GM23338 (cell line): ENCODE data around the gene MRGPRE. TPM values are rescaled to one million over a fixed set of nuclear protein-coding genes. Genes with fewer than 3 reads are reported as not detected.

ENCODE experiments used
- ATAC-seq: fragments of 200-7000 bp; cut with Tn5 transposase; 3 replicates; pipeline ENCODE4 v1.9.1; 2020
- DNase-seq: peaks from one replicate; pipeline ENCODE4 v3.0.0-alpha.2; 2015; ENCODE audit warnings: low spot score
- H2AFZ ChIP-seq: fragments of 200-600 bp; sonication (generic); 2 replicates; pipeline ENCODE4 v1.8.0; 2016; ENCODE audit warnings: antibody characterized with exemption, mild to moderate bottlenecking, moderate library complexity
- H3F3A ChIP-seq: fragments of 200-600 bp; sonication (generic); replicated peaks from 2 replicates; pipeline ENCODE4 v1.8.0; 2017; ENCODE audit warnings: antibody characterized with exemption, mixed run types, low read depth
- H3K27ac ChIP-seq: fragments of 200-600 bp; sonication (generic); 2 replicates; pipeline ENCODE4 v1.6.1; 2016; ENCODE audit warnings: low read depth
- H3K27me3 ChIP-seq: fragments of 200-600 bp; sonication (generic); 2 replicates; pipeline ENCODE4 v1.8.0; 2016; ENCODE audit warnings: mild to moderate bottlenecking, mixed run types, moderate library complexity; ENCODE audit not compliant: insufficient read depth
- H3K36me3 ChIP-seq: fragments of 200-600 bp; sonication (generic); 2 replicates; pipeline ENCODE4 v1.8.0; 2016; ENCODE audit warnings: mild to moderate bottlenecking; ENCODE audit not compliant: insufficient read depth
- H3K4me1 ChIP-seq: fragments of 200-600 bp; sonication (generic); 2 replicates; pipeline ENCODE4 v1.8.0; 2016; ENCODE audit warnings: mild to moderate bottlenecking, moderate library complexity; ENCODE audit not compliant: insufficient read depth
- H3K4me2 ChIP-seq: fragments of 200-600 bp; sonication (generic); 2 replicates; pipeline ENCODE4 v1.7.1; 2017; ENCODE audit warnings: mixed run types
- H3K4me3 ChIP-seq: fragments of 200-600 bp; sonication (generic); 2 replicates; pipeline ENCODE4 v1.6.1; 2016; ENCODE audit warnings: mixed run types
- H3K79me2 ChIP-seq: fragments of 200-600 bp; sonication (generic); replicated peaks from 2 replicates; pipeline ENCODE4 v1.8.0; 2017; ENCODE audit warnings: mild to moderate bottlenecking; ENCODE audit not compliant: insufficient read depth
- H3K9me2 ChIP-seq: fragments of 200-600 bp; sonication (generic); 2 replicates; pipeline ENCODE4 v1.8.0; 2017; ENCODE audit not compliant: insufficient read depth
- H4K20me1 ChIP-seq: fragments of 200-600 bp; sonication (generic); replicated peaks from 2 replicates; pipeline ENCODE4 v1.8.0; 2017; ENCODE audit warnings: mild to moderate bottlenecking; ENCODE audit not compliant: insufficient read depth
- H3K27ac Mint-ChIP-seq: 2 replicates; pipeline ENCODE4 v1.8.0; 2020; ENCODE audit warnings: inconsistent platforms, mild to moderate bottlenecking, moderate library complexity, mixed read lengths
- H3K27me3 Mint-ChIP-seq: 3 replicates; pipeline ENCODE4 v1.8.0; 2022; ENCODE audit warnings: low read depth, mild to moderate bottlenecking, moderate library complexity, mixed read lengths, inconsistent platforms; ENCODE audit not compliant: insufficient read depth, poor library complexity
- H3K36me3 Mint-ChIP-seq: 3 replicates; pipeline ENCODE4 v1.8.0; 2021; ENCODE audit warnings: low read depth, mild to moderate bottlenecking, inconsistent platforms, moderate library complexity, mixed read lengths
- H3K4me1 Mint-ChIP-seq: 3 replicates; pipeline ENCODE4 v1.8.0; 2020; ENCODE audit warnings: mild to moderate bottlenecking, inconsistent platforms, mixed read lengths
- H3K4me3 Mint-ChIP-seq: 3 replicates; pipeline ENCODE4 v1.8.0; 2021; ENCODE audit warnings: moderate library complexity, mild to moderate bottlenecking, inconsistent platforms, mixed read lengths
- H3K9me3 Mint-ChIP-seq: 3 replicates; pipeline ENCODE4 v1.8.0; 2020; ENCODE audit warnings: moderate library complexity, mild to moderate bottlenecking, inconsistent platforms, mixed read lengths
- CREB1 ChIP-seq: fragments of 250-450 bp; sonication (Bioruptor Pico); IDR thresholded peaks from 2 replicates; pipeline ENCODE4 v1.5.0; 2020; ENCODE audit warnings: low read depth, mild to moderate bottlenecking, moderate library complexity
- CTCF ChIP-seq, 2 experiments: fragments of 200-600 bp in 1 of 2; sonication (generic) in 1 of 2; conservative IDR thresholded peaks; 2 replicates each; pipeline versions ENCODE4 v1.5.1 to v1.6.1; 2016 to 2017; ENCODE audit warnings: antibody characterized with exemption in 2 of 2, low read depth in 2 of 2, mild to moderate bottlenecking in 2 of 2, moderate library complexity in 1 of 2
- EZH2 ChIP-seq: fragments of 200-600 bp; sonication (generic); IDR thresholded peaks from one replicate; pipeline ENCODE4 v1.8.0; 2017; ENCODE audit warnings: antibody characterized with exemption, mild to moderate bottlenecking, low read depth; ENCODE audit not compliant: unreplicated experiment
- EZH2phosphoT487 ChIP-seq: fragments of 200-600 bp; sonication (generic); IDR thresholded peaks from one replicate; pipeline ENCODE4 v1.8.1; 2018; ENCODE audit warnings: antibody characterized with exemption; ENCODE audit not compliant: unreplicated experiment
- JUNB ChIP-seq: IDR thresholded peaks from one replicate; pipeline ENCODE4 v1.6.1; 2016; ENCODE audit warnings: antibody characterized with exemption; ENCODE audit not compliant: unreplicated experiment
- NANOG ChIP-seq: IDR thresholded peaks from 2 replicates; pipeline ENCODE4 v1.6.1; 2016; ENCODE audit warnings: antibody characterized with exemption, borderline replicate concordance
- POLR2AphosphoS5 ChIP-seq: IDR thresholded peaks from 2 replicates; pipeline ENCODE4 v1.6.1; 2016; ENCODE audit warnings: antibody characterized with exemption, low read depth
- REST ChIP-seq: IDR thresholded peaks from one replicate; pipeline ENCODE4 v1.6.1; 2018; ENCODE audit warnings: antibody characterized with exemption; ENCODE audit not compliant: unreplicated experiment
- STAT1 ChIP-seq: IDR thresholded peaks from one replicate; pipeline ENCODE4 v1.6.1; 2016; ENCODE audit warnings: antibody characterized with exemption; ENCODE audit not compliant: unreplicated experiment
- ZNF114 ChIP-seq: fragments of 250-450 bp; sonication (Bioruptor Pico); IDR thresholded peaks from 2 replicates; pipeline ENCODE4 v1.5.0; 2020; ENCODE audit warnings: mild to moderate bottlenecking, moderate library complexity
- ZNF331 ChIP-seq: fragments of 250-450 bp; sonication (Bioruptor Pico); IDR thresholded peaks from 2 replicates; pipeline ENCODE4 v1.5.0; 2020; ENCODE audit warnings: low read depth, mild to moderate bottlenecking, moderate library complexity
- polyA plus RNA-seq: library from polyadenylated mRNA; unstranded; fragments of >200 nt; fragmentation: Nextera tagmentation; extraction: Ambion mirVana; gene quantifications from 2 replicates; pipeline ENCODE4 v1.2.1, GENCODE V29; 2016
- total RNA-seq: library from RNA; depleted of rRNA; stranded (reverse); fragments of >200 nt; shearing (Covaris generic); gene quantifications from 2 replicates; pipeline ENCODE4 v1.2.3, GENCODE V29; 2014
- TF ChIP-seq, protein P1 (sequence below): IDR thresholded peaks from 2 replicates; pipeline ENCODE4 v1.6.1; 2016; ENCODE audit warnings: antibody characterized with exemption
- TF ChIP-seq, protein P2 (sequence below): fragments of 250-450 bp; sonication (Bioruptor Pico); IDR thresholded peaks from 2 replicates; pipeline ENCODE4 v1.5.0; 2020; ENCODE audit warnings: mild to moderate bottlenecking, moderate library complexity

Gene MRGPRE
- total and polyA plus RNA-seq, 2 experiments from 2014 or later, result not detected

- Histone ChIP-seq H2AFZ (peak overlapping the region; percentile 63; the same call in 1 of the 2 replicates), H3K36me3 (no peaks in the 10 kb centered on the region), H3K9me2 (0 out of 2 replicates have a peak, but pooled peaks cover 3% of the 10 kb centered on the region), H3K27me3 (no peaks in the 10 kb centered on the region), H3K4me1 (peaks cover 22% of the 10 kb centered on the region), H3F3A (0 out of 2 replicates have a peak, but pooled peaks cover 4% of the 10 kb centered on the region), H3K27ac (no peak overlapping the region), H4K20me1 (no peaks in the 10 kb centered on the region), H3K4me3 (no peak overlapping the region), H3K79me2 (no peaks in the 10 kb centered on the region), H3K4me2 (peak overlapping the region; percentile 42)
- Mint-ChIP-seq H3K4me3 (peak overlapping the region; percentile 48; the same call in 2 of the 3 replicates), H3K27ac (0 out of 2 replicates have a peak overlapping the region, but pooled peaks have one; percentile 52), H3K36me3 (no peaks in the 10 kb centered on the region; the same call in 1 of the 3 replicates), H3K9me3 (peaks cover 6% of the 10 kb centered on the region; the same call in 1 of the 3 replicates), H3K27me3 (peaks cover 17% of the 10 kb centered on the region), H3K4me1 (peaks cover 36% of the 10 kb centered on the region)
- TF ChIP-seq ZNF114 (CRISPR knock-in tag) (no peak), EZH2 (no peak), STAT1 (no peak), REST (no peak), CREB1 (no peak), EZH2phosphoT487 (no peak), NANOG (no peak), ZNF331 (CRISPR knock-in tag) (no peak), JUNB (no peak), CTCF (conservative IDR thresholded peaks at IDR 0.05; ENCODE audit: low read depth in 2 of 2) (no peak), POLR2AphosphoS5 (no peak)
- TF ChIP-seq, protein P1, sequence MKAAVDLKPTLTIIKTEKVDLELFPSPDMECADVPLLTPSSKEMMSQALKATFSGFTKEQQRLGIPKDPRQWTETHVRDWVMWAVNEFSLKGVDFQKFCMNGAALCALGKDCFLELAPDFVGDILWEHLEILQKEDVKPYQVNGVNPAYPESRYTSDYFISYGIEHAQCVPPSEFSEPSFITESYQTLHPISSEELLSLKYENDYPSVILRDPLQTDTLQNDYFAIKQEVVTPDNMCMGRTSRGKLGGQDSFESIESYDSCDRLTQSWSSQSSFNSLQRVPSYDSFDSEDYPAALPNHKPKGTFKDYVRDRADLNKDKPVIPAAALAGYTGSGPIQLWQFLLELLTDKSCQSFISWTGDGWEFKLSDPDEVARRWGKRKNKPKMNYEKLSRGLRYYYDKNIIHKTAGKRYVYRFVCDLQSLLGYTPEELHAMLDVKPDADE, result no peak
- TF ChIP-seq, protein P2, sequence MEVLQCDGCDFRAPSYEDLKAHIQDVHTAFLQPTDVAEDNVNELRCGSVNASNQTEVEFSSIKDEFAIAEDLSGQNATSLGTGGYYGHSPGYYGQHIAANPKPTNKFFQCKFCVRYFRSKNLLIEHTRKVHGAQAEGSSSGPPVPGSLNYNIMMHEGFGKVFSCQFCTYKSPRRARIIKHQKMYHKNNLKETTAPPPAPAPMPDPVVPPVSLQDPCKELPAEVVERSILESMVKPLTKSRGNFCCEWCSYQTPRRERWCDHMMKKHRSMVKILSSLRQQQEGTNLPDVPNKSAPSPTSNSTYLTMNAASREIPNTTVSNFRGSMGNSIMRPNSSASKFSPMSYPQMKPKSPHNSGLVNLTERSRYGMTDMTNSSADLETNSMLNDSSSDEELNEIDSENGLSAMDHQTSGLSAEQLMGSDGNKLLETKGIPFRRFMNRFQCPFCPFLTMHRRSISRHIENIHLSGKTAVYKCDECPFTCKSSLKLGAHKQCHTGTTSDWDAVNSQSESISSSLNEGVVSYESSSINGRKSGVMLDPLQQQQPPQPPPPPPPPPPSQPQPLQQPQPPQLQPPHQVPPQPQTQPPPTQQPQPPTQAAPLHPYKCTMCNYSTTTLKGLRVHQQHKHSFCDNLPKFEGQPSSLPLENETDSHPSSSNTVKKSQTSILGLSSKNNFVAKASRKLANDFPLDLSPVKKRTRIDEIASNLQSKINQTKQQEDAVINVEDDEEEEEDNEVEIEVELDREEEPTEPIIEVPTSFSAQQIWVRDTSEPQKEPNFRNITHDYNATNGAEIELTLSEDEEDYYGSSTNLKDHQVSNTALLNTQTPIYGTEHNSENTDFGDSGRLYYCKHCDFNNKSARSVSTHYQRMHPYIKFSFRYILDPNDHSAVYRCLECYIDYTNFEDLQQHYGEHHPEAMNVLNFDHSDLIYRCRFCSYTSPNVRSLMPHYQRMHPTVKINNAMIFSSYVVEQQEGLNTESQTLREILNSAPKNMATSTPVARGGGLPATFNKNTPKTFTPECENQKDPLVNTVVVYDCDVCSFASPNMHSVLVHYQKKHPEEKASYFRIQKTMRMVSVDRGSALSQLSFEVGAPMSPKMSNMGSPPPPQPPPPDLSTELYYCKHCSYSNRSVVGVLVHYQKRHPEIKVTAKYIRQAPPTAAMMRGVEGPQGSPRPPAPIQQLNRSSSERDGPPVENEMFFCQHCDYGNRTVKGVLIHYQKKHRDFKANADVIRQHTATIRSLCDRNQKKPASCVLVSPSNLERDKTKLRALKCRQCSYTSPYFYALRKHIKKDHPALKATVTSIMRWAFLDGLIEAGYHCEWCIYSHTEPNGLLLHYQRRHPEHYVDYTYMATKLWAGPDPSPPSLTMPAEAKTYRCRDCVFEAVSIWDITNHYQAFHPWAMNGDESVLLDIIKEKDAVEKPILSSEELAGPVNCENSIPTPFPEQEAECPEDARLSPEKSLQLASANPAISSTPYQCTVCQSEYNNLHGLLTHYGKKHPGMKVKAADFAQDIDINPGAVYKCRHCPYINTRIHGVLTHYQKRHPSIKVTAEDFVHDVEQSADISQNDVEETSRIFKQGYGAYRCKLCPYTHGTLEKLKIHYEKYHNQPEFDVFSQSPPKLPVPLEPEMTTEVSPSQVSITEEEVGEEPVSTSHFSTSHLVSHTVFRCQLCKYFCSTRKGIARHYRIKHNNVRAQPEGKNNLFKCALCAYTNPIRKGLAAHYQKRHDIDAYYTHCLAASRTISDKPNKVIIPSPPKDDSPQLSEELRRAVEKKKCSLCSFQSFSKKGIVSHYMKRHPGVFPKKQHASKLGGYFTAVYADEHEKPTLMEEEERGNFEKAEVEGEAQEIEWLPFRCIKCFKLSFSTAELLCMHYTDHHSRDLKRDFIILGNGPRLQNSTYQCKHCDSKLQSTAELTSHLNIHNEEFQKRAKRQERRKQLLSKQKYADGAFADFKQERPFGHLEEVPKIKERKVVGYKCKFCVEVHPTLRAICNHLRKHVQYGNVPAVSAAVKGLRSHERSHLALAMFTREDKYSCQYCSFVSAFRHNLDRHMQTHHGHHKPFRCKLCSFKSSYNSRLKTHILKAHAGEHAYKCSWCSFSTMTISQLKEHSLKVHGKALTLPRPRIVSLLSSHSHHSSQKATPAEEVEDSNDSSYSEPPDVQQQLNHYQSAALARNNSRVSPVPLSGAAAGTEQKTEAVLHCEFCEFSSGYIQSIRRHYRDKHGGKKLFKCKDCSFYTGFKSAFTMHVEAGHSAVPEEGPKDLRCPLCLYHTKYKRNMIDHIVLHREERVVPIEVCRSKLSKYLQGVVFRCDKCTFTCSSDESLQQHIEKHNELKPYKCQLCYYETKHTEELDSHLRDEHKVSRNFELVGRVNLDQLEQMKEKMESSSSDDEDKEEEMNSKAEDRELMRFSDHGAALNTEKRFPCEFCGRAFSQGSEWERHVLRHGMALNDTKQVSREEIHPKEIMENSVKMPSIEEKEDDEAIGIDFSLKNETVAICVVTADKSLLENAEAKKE (CRISPR knock-in tag), result no peak
- peak; percentile 11; the same call in 2 of the 3 replicates for ATAC-seq
- no peak for DNase-seq
Observed at GRCh38 chr11:3188496-3189195, 43.6 kb downstream of the MRGPRE start.
